H1 (cell line): Measurements from ENCODE around the gene WAC. TPM values are rescaled to one million over a fixed set of nuclear protein-coding genes. Genes with fewer than 3 reads are reported as not detected.

Experiments used
- CTCF ChIA-PET: fragments of 300-600 bp; sonication (Branson Sonifier 250); formaldehyde crosslinking; loops from one replicate; lab custom pipeline; 2021; ENCODE audit not compliant: partially characterized antibody; lab: Charles Lee
- POLR2A ChIA-PET: fragments of 300-600 bp; sonication (Branson Sonifier 250); formaldehyde crosslinking; loops from one replicate; lab custom pipeline; 2021; ENCODE audit warnings: inconsistent platforms; ENCODE audit not compliant: partially characterized antibody; lab: Charles Lee
- DNase-seq, 2 experiments: peaks; one replicate each; pipeline versions ENCODE4 v3.0.0 to v3.0.0-alpha.2; 2010 to 2022; ENCODE audit warnings: low spot score in 2 of 2, low read depth in 1 of 2, mixed read lengths in 1 of 2
- FAIRE-seq: peaks from 2 replicates; lab custom pipeline; 2011; peaks lifted over from hg19 to GRCh38; lab: Jason Lieb, UNC
- H2AFZ ChIP-seq: 2 replicates; pipeline ENCODE4 v1.8.1; 2012; ENCODE audit warnings: low read length, inconsistent platforms
- H2AK5ac ChIP-seq: 2 replicates; pipeline ENCODE4 v1.6.1; 2013; ENCODE audit warnings: low read depth, low read length
- H2BK120ac ChIP-seq: replicated peaks from 2 replicates; pipeline ENCODE3; 2013; ENCODE audit warnings: low read depth, low read length, inconsistent platforms
- H2BK12ac ChIP-seq: 2 replicates; pipeline ENCODE4 v1.6.1; 2013; ENCODE audit warnings: low read depth, low read length
- H2BK15ac ChIP-seq: 2 replicates; pipeline ENCODE4 v1.6.1; 2013; ENCODE audit warnings: low read length
- H2BK20ac ChIP-seq: 2 replicates; pipeline ENCODE4 v1.6.1; 2013; ENCODE audit warnings: low read length
- H2BK5ac ChIP-seq: 2 replicates; pipeline ENCODE4 v1.6.1; 2013; ENCODE audit warnings: low read depth, low read length
- H3K14ac ChIP-seq: 2 replicates; pipeline ENCODE4 v1.6.1; 2013; ENCODE audit warnings: inconsistent platforms; ENCODE audit not compliant: insufficient read length
- H3K18ac ChIP-seq: 2 replicates; pipeline ENCODE4 v1.6.1; 2013; ENCODE audit warnings: low read length; ENCODE audit errors: extremely low read depth
- H3K23ac ChIP-seq: 2 replicates; pipeline ENCODE4 v1.6.1; 2013; ENCODE audit warnings: inconsistent platforms; ENCODE audit not compliant: insufficient read length
- H3K23me2 ChIP-seq: 2 replicates; pipeline ENCODE4 v1.6.1; 2013; ENCODE audit warnings: low read depth, low read length
- H3K27ac ChIP-seq: 2 replicates; pipeline ENCODE4 v1.6.1; 2011; ENCODE audit warnings: low read depth, low read length, inconsistent platforms
- H3K27me3 ChIP-seq, 4 experiments: replicated peaks in 1 of 4; 1 replicate in 1 of 4; 2 replicates in 3 of 4; pipeline versions ENCODE4 v1.6.1 to v1.8.1; 2011 to 2013; ENCODE audit warnings: low read length in 3 of 4, mild to moderate bottlenecking in 3 of 4, inconsistent platforms in 2 of 4, mixed read lengths in 2 of 4, moderate library complexity in 1 of 4; ENCODE audit not compliant: control insufficient read depth in 3 of 4, insufficient read depth in 3 of 4; ENCODE audit errors: extremely low read depth in 1 of 4
- H3K36me3 ChIP-seq, 4 experiments: 2 replicates each; pipeline versions ENCODE4 v1.6.1 to v1.8.1; 2011 to 2013; ENCODE audit warnings: mild to moderate bottlenecking in 4 of 4, low read length in 3 of 4, moderate library complexity in 2 of 4, control low read depth in 1 of 4, inconsistent platforms in 1 of 4; ENCODE audit not compliant: insufficient read depth in 4 of 4, control insufficient read depth in 2 of 4
- H3K4ac ChIP-seq: replicated peaks from 2 replicates; pipeline ENCODE3; 2013; ENCODE audit warnings: low read length, low read depth, mixed read lengths, inconsistent platforms; ENCODE audit not compliant: insufficient read length
- H3K4me1 ChIP-seq, 4 experiments: replicated peaks in 1 of 4; 1 replicate in 1 of 4; 2 replicates in 3 of 4; pipeline versions ENCODE4 v1.6.1 to v1.8.1; 2011 to 2013; ENCODE audit warnings: low read length in 3 of 4, inconsistent platforms in 2 of 4, mixed read lengths in 1 of 4; ENCODE audit not compliant: insufficient read depth in 4 of 4, control insufficient read depth in 3 of 4
- H3K4me2 ChIP-seq, 2 experiments: 2 replicates each; pipeline versions ENCODE4 v1.6.1 to v1.8.1; 2011 to 2013; ENCODE audit warnings: low read depth in 2 of 2, low read length in 2 of 2, control low read depth in 1 of 2, inconsistent platforms in 1 of 2, mild to moderate bottlenecking in 1 of 2; ENCODE audit not compliant: insufficient read depth in 1 of 2
- H3K4me3 ChIP-seq, 4 experiments: fragments of 200-600, 300-600 bp in 1 of 4; sonication (generic), shearing (Covaris generic), sonication (Bioruptor Twin) in 1 of 4; 2 replicates each; pipeline versions ENCODE4 v1.5.1 to v1.8.1; 2011 to 2016; ENCODE audit warnings: low read length in 4 of 4, low read depth in 3 of 4, control low read depth in 2 of 4, inconsistent platforms in 2 of 4, mild to moderate bottlenecking in 2 of 4, mixed read lengths in 1 of 4, moderate library complexity in 1 of 4; ENCODE audit not compliant: insufficient read depth in 2 of 4; ENCODE audit errors: extremely low read depth in 1 of 4
- H3K56ac ChIP-seq: replicated peaks from 2 replicates; pipeline ENCODE3; 2013; ENCODE audit warnings: low read depth, mild to moderate bottlenecking, mixed read lengths, low read length, inconsistent platforms; ENCODE audit not compliant: insufficient read length
- H3K79me1 ChIP-seq: 2 replicates; pipeline ENCODE4 v1.6.1; 2013; ENCODE audit warnings: low read depth, low read length, control low read depth
- H3K79me2 ChIP-seq, 2 experiments: 2 replicates each; pipeline versions ENCODE4 v1.6.1 to v1.8.1; 2012 to 2013; ENCODE audit warnings: low read length in 2 of 2, mild to moderate bottlenecking in 2 of 2, inconsistent platforms in 1 of 2; ENCODE audit not compliant: insufficient read depth in 2 of 2, control insufficient read depth in 1 of 2
- H3K9ac ChIP-seq, 4 experiments: replicated peaks in 1 of 4; 1 replicate in 1 of 4; 2 replicates in 3 of 4; pipeline versions ENCODE4 v1.6.1 to v1.8.1; 2011 to 2013; ENCODE audit warnings: low read depth in 3 of 4, low read length in 3 of 4, control low read depth in 2 of 4, mild to moderate bottlenecking in 2 of 4, moderate library complexity in 2 of 4, inconsistent platforms in 1 of 4; ENCODE audit errors: extremely low read depth in 1 of 4
- H3K9me3 ChIP-seq, 2 experiments: 2 replicates each; pipeline versions ENCODE4 v1.6.1 to v1.8.1; 2012 to 2013; ENCODE audit warnings: mild to moderate bottlenecking in 2 of 2, moderate library complexity in 2 of 2, control low read depth in 1 of 2, inconsistent platforms in 1 of 2, low read depth in 1 of 2, low read length in 1 of 2, mixed read lengths in 1 of 2; ENCODE audit not compliant: insufficient read depth in 2 of 2
- H4K20me1 ChIP-seq, 2 experiments: replicated peaks in 1 of 2; 2 replicates each; pipeline versions ENCODE3 to v1.8.1; 2011 to 2013; ENCODE audit warnings: inconsistent platforms in 2 of 2, low read length in 2 of 2, mild to moderate bottlenecking in 1 of 2; ENCODE audit not compliant: insufficient read depth in 2 of 2, control insufficient read depth in 1 of 2
- H4K5ac ChIP-seq: 2 replicates; pipeline ENCODE4 v1.6.1; 2013; ENCODE audit warnings: low read length, low read depth, mixed read lengths, inconsistent platforms; ENCODE audit not compliant: insufficient read length
- H4K8ac ChIP-seq: 2 replicates; pipeline ENCODE4 v1.8.0; 2013; ENCODE audit warnings: mild to moderate bottlenecking, moderate library complexity, low read length, inconsistent platforms; ENCODE audit not compliant: insufficient read depth; ENCODE audit errors: extremely low read depth
- H4K91ac ChIP-seq: replicated peaks from 2 replicates; pipeline ENCODE3; 2013; ENCODE audit warnings: low read length, mixed read lengths, inconsistent platforms; ENCODE audit not compliant: insufficient read length
- BCL11A ChIP-seq, 2 experiments: IDR thresholded peaks; one replicate each; pipeline ENCODE4 v1.6.1; 2011; ENCODE audit warnings: low read depth in 2 of 2, low read length in 2 of 2, mild to moderate bottlenecking in 2 of 2
- GABPA ChIP-seq: IDR thresholded peaks from 2 replicates; pipeline ENCODE4 v1.6.1; 2011; ENCODE audit warnings: mild to moderate bottlenecking, low read length, moderate library complexity, borderline replicate concordance; ENCODE audit not compliant: insufficient read depth
- NANOG ChIP-seq: IDR thresholded peaks from 2 replicates; pipeline ENCODE4 v1.6.1; 2011; ENCODE audit warnings: low read length, low read depth, mild to moderate bottlenecking, inconsistent platforms; ENCODE audit not compliant: insufficient read depth, poor library complexity, severe bottlenecking
- RFX5 ChIP-seq: IDR thresholded peaks from 2 replicates; pipeline ENCODE4 v1.6.1; 2011; ENCODE audit warnings: low read depth, low read length, improper control_type of control experiment, borderline replicate concordance
- SIN3A ChIP-seq, 2 experiments: IDR thresholded peaks in 1 of 2; conservative IDR thresholded peaks in 1 of 2; 2 replicates each; pipeline ENCODE4 v1.6.1; 2011 to 2012; ENCODE audit warnings: low read length in 2 of 2, improper control_type of control experiment in 1 of 2, low read depth in 1 of 2, mild to moderate bottlenecking in 1 of 2
- SUZ12 ChIP-seq: fragments of 200-600 bp; sonication (generic); IDR thresholded peaks from 2 replicates; pipeline ENCODE4 v1.6.1; 2012; ENCODE audit warnings: mild to moderate bottlenecking, inconsistent platforms, low read length, moderate library complexity, mixed read lengths
- WGBS, 2 experiments: shearing (Covaris generic) in 1 of 2; methylation state at CpG; one replicate each; pipeline versions ENCODE4 v1.1.6 to v1.1.7; 2013 to 2015; ENCODE audit warnings: low lambda C conversion rate in 2 of 2, mixed read lengths in 2 of 2, inconsistent platforms in 1 of 2, low coverage in 1 of 2, missing lambda C conversion rate in 1 of 2; ENCODE audit not compliant: insufficient replicate concordance in 2 of 2, insufficient coverage in 1 of 2, insufficient read length in 1 of 2; ENCODE audit errors: extremely low coverage in 1 of 2, missing lambda C conversion rate in 1 of 2; 5-methylcytosine and 5-hydroxymethylcytosine counted together
- polyA plus RNA-seq, 7 experiments: library from polyadenylated mRNA; depleted of rRNA in 3 of 7; stranded (reverse) in 5 of 7; unstranded in 2 of 7; fragments of >200 nt in 5 of 7; fragments of 200-250 nt in 2 of 7; gene quantifications; 1 replicate in 5 of 7; 2 replicates in 1 of 7; 4 replicates in 1 of 7; pipeline versions ENCODE4 v1.2.1 to v1.2.3, GENCODE V29; 2011 to 2013; ENCODE audit warnings: missing spikeins in 2 of 7, mixed read lengths in 2 of 7
- total RNA-seq: library from RNA; stranded (reverse); fragmentation: NEBNext Ultra II Directional; extraction: Animal tissue kit (Norgen Biotek cat#: 25700); gene quantifications from 2 replicates; pipeline ENCODE4 v1.2.1, GENCODE V29; 2021

The WAC gene
- total and polyA plus RNA-seq, 2 of the 8 experiments (the other 6 are each of a cell fraction or from before 2014, with no cell fraction given): 72.9 to 128 TPM

- H3K4ac ChIP-seq: no peak overlapping the region
- no peak overlapping the region for H4K91ac ChIP-seq
- peaks cover 0 to 86% (median 25%) of the 10 kb centered on the region in 4 experiments; a peak in 6 of 8 replicates for H3K36me3 ChIP-seq
- H3K23ac ChIP-seq: no peak overlapping the region
- no peak for TF ChIP-seq RFX5
- TF ChIP-seq GABPA: no peak
- no peak for TF ChIP-seq SUZ12
- TF ChIP-seq NANOG: no peak
- no peak for TF ChIP-seq SIN3A (conservative IDR thresholded peaks at IDR 0.05 in 1 of 2, IDR thresholded peaks at IDR 0.05 in 1 of 2; ENCODE audit: low read depth in 1 of 2, low read length in 2 of 2)
- no peak for TF ChIP-seq BCL11A (IDR thresholded peaks at IDR 0.05; ENCODE audit: low read depth in 2 of 2, low read length in 2 of 2)
- H3K79me1 ChIP-seq: 0 out of 2 replicates have a peak, but pooled peaks cover 5% of the 10 kb centered on the region
- H4K8ac ChIP-seq: no peak overlapping the region
- FAIRE-seq (no peak), DNase-seq (no peak)
- H2BK12ac ChIP-seq: no peak overlapping the region
- POLR2A ChIA-PET: interaction anchor here (1.4 to 7.4 kb wide), 5 partner anchors 8 to 30 kb away, joined by 3 to 87 read pairs (median 7); partner anchors contain the start of gene WAC
- no peak overlapping the region for H3K4me2 ChIP-seq
- H4K5ac ChIP-seq: no peak overlapping the region
- H3K56ac ChIP-seq: no peak overlapping the region
- H2BK20ac ChIP-seq: no peak overlapping the region
- H2BK120ac ChIP-seq: no peak overlapping the region
- H3K18ac ChIP-seq: no peak overlapping the region
- H3K4me1 ChIP-seq: no peaks in the 10 kb centered on the region
- H4K20me1 ChIP-seq: peaks cover 24 to 28% of the 10 kb centered on the region in 2 experiments
- WGBS, 2 experiments: 92% methylated on average over 2 of the region's 2 CpGs; no CpG with 5 or more reads in 1 of the 2 experiments
- H3K27me3 ChIP-seq: no peaks in the 10 kb centered on the region
- no peak overlapping the region for H2AFZ ChIP-seq
- no peak overlapping the region for H2BK15ac ChIP-seq
- CTCF ChIA-PET: no interaction called here
- no peak overlapping the region for H3K27ac ChIP-seq
- H3K14ac ChIP-seq: no peak overlapping the region
- no peak overlapping the region for H3K4me3 ChIP-seq
- no peak overlapping the region for H2BK5ac ChIP-seq
- H3K9ac ChIP-seq: no peak overlapping the region; a peak in 1 of 7 replicates
- H3K23me2 ChIP-seq: no peaks in the 10 kb centered on the region
- H2AK5ac ChIP-seq: no peak overlapping the region
- H3K79me2 ChIP-seq: peaks cover 19 to 100% of the 10 kb centered on the region in 2 experiments
- H3K9me3 ChIP-seq: no peaks in the 10 kb centered on the region
Observed at GRCh38 chr10:28548781-28549498, 16.0 kb downstream of the WAC start.
